Sigmoid colon (tissue), 7 donors: Measurements from ENCODE around the gene CUEDC1. TPM values are rescaled to one million over a fixed set of nuclear protein-coding genes. Genes with fewer than 3 reads are reported as not detected.

Source experiments
- DNase-seq: peaks from one replicate; pipeline ENCODE4 v3.0.0-alpha.2; 2019
- H3K27ac ChIP-seq, 4 donors: fragments of 200-600 bp; sonication (generic); one replicate each; pipeline ENCODE4 v1.5.1; 2016 to 2019; ENCODE audit warnings: mild to moderate bottlenecking in 1 of 4
- H3K27me3 ChIP-seq, 3 donors: fragments of 200-600 bp; sonication (generic); one replicate each; pipeline ENCODE4 v1.5.1; 2019; ENCODE audit warnings: mild to moderate bottlenecking in 1 of 3
- H3K36me3 ChIP-seq, 4 donors: fragments of 200-600 bp; sonication (generic); one replicate each; pipeline ENCODE4 v1.5.1; 2016 to 2019
- H3K4me1 ChIP-seq, 4 donors: fragments of 200-600 bp; sonication (generic); one replicate each; pipeline ENCODE4 v1.5.1; 2017 to 2019
- H3K4me3 ChIP-seq, 4 donors: fragments of 200-600 bp; sonication (generic); one replicate each; pipeline ENCODE4 v1.5.1; 2017 to 2019; ENCODE audit warnings: mild to moderate bottlenecking in 2 of 4, moderate library complexity in 1 of 4
- H3K9me3 ChIP-seq, 4 donors: fragments of 200-600 bp in 3 of 4; sonication (generic) in 3 of 4; one replicate each; pipeline versions ENCODE4 v1.5.1 to v1.6.1; 2013 to 2019
- CTCF ChIP-seq, 4 experiments: fragments of 450-650 bp in 3 of 4; fragments of 200-600 bp in 1 of 4; IDR thresholded peaks; one replicate each; pipeline ENCODE4 v1.5.1; 2016 to 2019; ENCODE audit warnings: antibody characterized with exemption in 4 of 4, mild to moderate bottlenecking in 3 of 4, moderate library complexity in 2 of 4
- EP300 ChIP-seq, 4 donors: sonication (generic); formaldehyde crosslinking; IDR thresholded peaks; one replicate each; pipeline ENCODE4 v1.6.1; 2017; ENCODE audit warnings: antibody characterized with exemption in 4 of 4
- POLR2A ChIP-seq, 2 donors: fragments of 450-650 bp; IDR thresholded peaks; one replicate each; pipeline ENCODE4 v1.6.1; 2016; ENCODE audit warnings: antibody characterized with exemption in 2 of 2, mild to moderate bottlenecking in 2 of 2, moderate library complexity in 2 of 2
- POLR2AphosphoS5 ChIP-seq, 4 donors: sonication (generic); formaldehyde crosslinking; IDR thresholded peaks; one replicate each; pipeline ENCODE4 v1.6.1; 2017; ENCODE audit warnings: antibody characterized with exemption in 4 of 4
- WGBS, 2 donors: extraction: QIAGEN DNeasy Blood & Tissue Kit; methylation state at CpG; one replicate each; pipeline ENCODE4 v1.1.7; 2013; 5-methylcytosine and 5-hydroxymethylcytosine counted together
- intact Hi-C: fragments of 100-400 bp; cut with DNase I; formaldehyde crosslinking; loops from one replicate; pipeline ENCODE4 v1.15.1; 2023
- polyA plus RNA-seq, 3 donors: library from polyadenylated mRNA; stranded (reverse); fragments of 200-250 nt; gene quantifications; one replicate each; pipeline ENCODE4 v1.2.3, GENCODE V29; 2013
- total RNA-seq, 4 donors: library from RNA; depleted of rRNA; stranded (reverse); fragments of >200 nt; gene quantifications; one replicate each; pipeline ENCODE4 v1.1.0, GENCODE V29; 2016
- donor health status: healthy with polysubstance abuse.
- donor health status: Bipolar disorder and iron deficiency.
- donor health status: healthy.

Gene CUEDC1
- total and polyA plus RNA-seq, 7 donors: 3.0 to 64.0 (median 29.5) TPM

- H3K36me3 ChIP-seq: peaks cover 6 to 46% (median 16%) of the 10 kb centered on the region in 4 donors
- H3K4me1 ChIP-seq: peaks cover 0 to 63% (median 53%) of the 10 kb centered on the region in 4 donors
- no peaks in the 10 kb centered on the region for H3K27me3 ChIP-seq
- H3K9me3 ChIP-seq: no peaks in the 10 kb centered on the region
- no peak for TF ChIP-seq EP300 (IDR thresholded peaks at IDR 0.05)
- no peak overlapping the region for H3K4me3 ChIP-seq
- H3K27ac ChIP-seq: peak overlapping the region; percentile 87 to 97 (median 94)
- 65 to 80% methylated on average over 9 of the region's 9 CpGs for WGBS, 2 donors
- intact Hi-C loops: no loop called here
- peak; percentile 86 for DNase-seq
These were observed 73.3 kb downstream of the CUEDC1 start for GRCh38 chr17:57881783-57882351.

GRCh38 chr17:57881143-57881542 lies 74.1 kb downstream of the CUEDC1 start:
- Histone ChIP-seq H3K4me1 (peaks cover 0 to 66% (median 60%) of the 10 kb centered on the region in 4 donors), H3K36me3 (peaks cover 13 to 53% (median 19%) of the 10 kb centered on the region in 4 donors), H3K27ac (peak overlapping the region; percentile 87 to 97 (median 94)), H3K27me3 (no peaks in the 10 kb centered on the region), H3K4me3 (no peak overlapping the region), H3K9me3 (no peaks in the 10 kb centered on the region)
- intact Hi-C loops: no loop called here
- DNase-seq: no peak
- TF ChIP-seq EP300 (IDR thresholded peaks at IDR 0.05) (no peak), POLR2AphosphoS5 (IDR thresholded peaks at IDR 0.05) (peak in 3 of 4 donors; percentile 27 to 63 (median 36))
- WGBS, 2 donors: 78 to 87% methylated on average over 8 of the region's 8 CpGs

- no peaks in the 10 kb centered on the region for H3K27me3 ChIP-seq
- intact Hi-C loops: no loop called here
- TF ChIP-seq EP300 (IDR thresholded peaks at IDR 0.05): no peak
- TF ChIP-seq POLR2A (IDR thresholded peaks at IDR 0.05): no peak
- no peak for TF ChIP-seq POLR2AphosphoS5 (IDR thresholded peaks at IDR 0.05)
- no peak for TF ChIP-seq CTCF (IDR thresholded peaks at IDR 0.05)
- H3K36me3 ChIP-seq: peaks cover 10 to 48% (median 16%) of the 10 kb centered on the region in 4 donors
- DNase-seq: no peak
- H3K27ac ChIP-seq: peak overlapping the region; percentile 87 to 97 (median 94)
- peaks cover 0 to 74% (median 71%) of the 10 kb centered on the region in 4 donors for H3K4me1 ChIP-seq
- H3K4me3 ChIP-seq: no peak overlapping the region
- no peaks in the 10 kb centered on the region for H3K9me3 ChIP-seq
- 75 to 85% methylated on average over 8 of the region's 8 CpGs for whole genome bisulfite sequencing, 2 donors
These were observed 75.1 kb downstream of the CUEDC1 start for GRCh38 chr17:57880086-57880456.

- H3K4me1 ChIP-seq: peaks cover 0 to 80% (median 76%) of the 10 kb centered on the region in 4 donors
- peaks cover 8 to 43% (median 13%) of the 10 kb centered on the region in 4 donors for H3K36me3 ChIP-seq
- 60 to 74% methylated on average over 12 of the region's 12 CpGs for WGBS, 2 donors
- intact Hi-C loops: no loop called here
- no peaks in the 10 kb centered on the region for H3K9me3 ChIP-seq
- peak overlapping the region; percentile 87 to 97 (median 94) for H3K27ac ChIP-seq
- no peaks in the 10 kb centered on the region for H3K27me3 ChIP-seq
- DNase-seq: no peak
- no peak overlapping the region for H3K4me3 ChIP-seq
- TF ChIP-seq POLR2AphosphoS5 (IDR thresholded peaks at IDR 0.05): no peak
- no peak for TF ChIP-seq POLR2A (IDR thresholded peaks at IDR 0.05)
- TF ChIP-seq CTCF (IDR thresholded peaks at IDR 0.05): no peak
- TF ChIP-seq EP300 (IDR thresholded peaks at IDR 0.05): no peak
These were observed 75.7 kb downstream of the CUEDC1 start for GRCh38 chr17:57879437-57880085.

- 79 to 91% methylated on average over 9 of the region's 9 CpGs for WGBS, 2 donors
- H3K27me3 ChIP-seq: no peaks in the 10 kb centered on the region
- H3K27ac ChIP-seq: peak overlapping the region; percentile 87 to 97 (median 94)
- TF ChIP-seq POLR2AphosphoS5 (IDR thresholded peaks at IDR 0.05) (no peak), POLR2A (IDR thresholded peaks at IDR 0.05) (no peak), CTCF (IDR thresholded peaks at IDR 0.05) (no peak), EP300 (IDR thresholded peaks at IDR 0.05) (no peak)
- H3K36me3 ChIP-seq: peaks cover 8 to 38% (median 14%) of the 10 kb centered on the region in 4 donors
- H3K9me3 ChIP-seq: no peaks in the 10 kb centered on the region
- intact Hi-C loops: no loop called here
- DNase-seq: no peak
- H3K4me1 ChIP-seq: peaks cover 0 to 94% (median 91%) of the 10 kb centered on the region in 4 donors
- H3K4me3 ChIP-seq: no peak overlapping the region
These were observed 77.3 kb downstream of the CUEDC1 start for GRCh38 chr17:57877803-57878377.
